NCI-H69 (cell line): ENCODE data around the gene GFRAL.

Source experiments
- DNase-seq: peaks from one replicate; lab custom pipeline; 2025; lab: John Stamatoyannopoulos, UW

Gene GFRAL

GRCh38 chr6:55433446-55434130, 106.3 kb downstream of the GFRAL start:
- DNase-seq = peak; percentile 41

DNA sequence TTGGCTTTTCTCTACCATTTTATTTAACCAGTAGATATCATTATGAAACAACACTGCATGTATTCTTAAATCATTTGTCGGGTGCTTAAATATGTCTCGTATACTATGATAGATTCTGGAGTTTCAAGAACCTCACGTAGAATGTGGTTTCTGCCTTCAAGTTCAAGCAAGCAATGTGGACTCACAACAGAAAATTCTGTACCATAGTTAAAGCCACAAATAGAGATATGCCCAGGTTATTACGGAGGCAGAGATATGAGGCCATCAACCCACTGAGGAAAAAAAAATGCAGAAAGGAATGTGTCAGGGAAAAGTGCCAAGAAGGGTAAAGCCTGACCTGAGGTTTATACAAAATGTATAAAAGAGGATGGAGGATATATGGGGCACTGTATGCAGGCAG, 109.9 kb downstream of the GFRAL start:
- DNase-seq = no peak

DNA sequence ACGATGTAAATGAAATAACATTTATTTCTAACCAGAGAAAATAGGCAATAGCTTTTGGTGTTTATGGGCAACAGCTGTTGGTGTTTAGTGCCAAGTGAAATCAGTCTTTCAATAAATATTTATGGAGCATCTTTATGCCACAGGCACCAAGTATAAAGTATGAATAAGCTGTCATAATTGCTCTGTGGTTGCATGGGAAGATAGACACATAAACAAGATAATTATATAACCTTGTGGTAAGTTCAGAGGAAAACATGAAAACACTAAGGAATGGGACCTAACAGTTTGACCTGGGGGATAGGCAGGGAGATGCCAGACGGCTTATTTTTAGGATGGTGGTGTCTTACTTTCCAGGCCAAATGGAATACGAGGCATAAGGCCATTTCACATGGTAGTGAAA, 110.9 kb downstream of the GFRAL start:
- DNase-seq = no peak

DNA sequence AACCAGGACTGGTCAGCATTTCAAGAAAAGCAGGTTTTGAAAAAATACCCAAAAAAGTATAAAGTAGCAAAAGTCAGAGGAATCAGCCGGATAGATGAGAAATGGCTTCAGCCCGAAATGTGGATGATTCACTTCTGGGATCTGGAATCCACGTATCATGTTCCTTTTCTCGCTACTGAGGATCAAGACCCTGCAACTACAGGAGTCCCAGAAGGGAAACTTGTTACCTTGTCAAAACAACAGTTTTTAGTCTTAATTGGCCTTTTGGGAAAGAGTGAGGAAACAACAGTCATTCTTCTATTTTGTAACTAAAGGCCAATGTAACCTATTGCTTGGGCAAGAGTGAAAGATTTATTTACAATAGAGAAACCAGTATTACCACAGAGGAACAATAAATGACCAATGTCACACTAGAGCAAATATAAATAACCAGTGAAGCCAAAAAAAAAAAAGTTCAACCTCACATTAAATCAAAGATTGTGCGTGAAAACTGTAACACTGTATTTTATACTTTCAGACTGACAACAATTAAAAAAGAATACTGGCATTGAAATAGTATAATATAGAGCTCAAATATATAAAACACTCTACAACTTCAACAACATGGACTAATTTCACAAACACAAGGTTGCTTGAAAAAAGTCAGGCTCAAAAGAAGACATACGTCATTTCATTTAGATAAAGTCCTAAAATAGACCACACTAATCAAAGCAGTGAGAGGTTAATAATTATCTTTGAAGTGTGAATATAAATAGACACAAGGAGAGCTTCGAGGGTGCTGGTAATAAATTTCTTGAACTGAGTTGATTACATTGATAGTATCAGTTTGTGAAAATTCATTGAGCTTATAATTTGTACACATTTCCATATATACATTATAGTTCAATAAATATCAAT, 116.2 kb downstream of the GFRAL start:
- no peak for DNase-seq

DNA sequence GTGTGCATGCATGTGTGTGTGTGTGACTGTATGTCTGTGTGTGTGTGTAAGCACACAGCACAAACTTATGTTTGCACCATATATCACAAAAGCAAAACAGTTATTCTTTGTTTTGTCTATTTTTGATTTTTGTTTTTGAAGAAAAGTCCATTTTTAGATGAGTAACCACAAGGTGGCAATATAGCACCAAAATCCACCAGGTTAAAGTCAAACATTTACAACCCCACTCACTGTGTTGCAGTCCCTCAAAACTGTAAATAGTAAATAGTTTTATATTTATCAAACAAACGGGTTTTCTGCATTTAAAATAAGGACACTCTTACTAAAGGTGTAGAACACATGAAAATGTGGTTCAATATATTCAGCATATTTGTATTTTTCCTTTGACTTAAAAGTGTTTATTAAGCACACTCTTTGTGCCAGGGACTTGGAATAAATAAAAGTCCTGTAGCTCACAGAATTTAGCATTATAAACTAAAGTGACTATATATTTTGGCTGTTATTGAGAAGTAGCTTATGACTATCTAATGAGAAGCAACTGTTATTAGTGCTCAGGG, 118.5 kb downstream of the GFRAL start:
- peak; percentile 55 for DNase-seq

- no peak for DNase-seq
Measured at GRCh38 chr6:55447891-55448290, 120.6 kb downstream of the GFRAL start.

- no peak for DNase-seq
Measured at GRCh38 chr6:55448451-55448850, 121.2 kb downstream of the GFRAL start.

DNA sequence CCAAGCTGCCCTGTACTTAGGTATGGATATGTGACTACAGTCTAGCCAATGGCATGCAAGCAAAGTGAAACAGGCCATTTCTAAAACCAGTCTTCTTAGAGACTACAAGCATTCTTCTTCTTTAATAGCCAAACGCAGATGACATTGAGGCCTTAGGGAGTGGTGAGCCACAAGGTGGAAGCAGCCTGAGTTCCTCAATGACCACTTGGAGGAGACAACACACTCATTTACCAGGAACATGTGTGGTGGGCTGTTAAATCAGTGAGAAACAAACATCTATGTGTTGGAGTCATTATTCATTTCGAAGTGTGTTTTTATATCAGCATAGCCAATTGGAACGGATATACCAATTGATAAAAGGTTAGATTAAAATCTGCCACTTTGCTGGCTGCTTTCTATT, 122.0 kb downstream of the GFRAL start:
- peak; percentile 43 for DNase-seq

GRCh38 chr6:55450005-55450404, 122.7 kb downstream of the GFRAL start:
- peak; percentile 19 for DNase-seq
